A549 (cell line): ENCODE measurements around the gene TEX44. TPM values are rescaled to one million over a fixed set of nuclear protein-coding genes. Genes with fewer than 3 reads are reported as not detected.
A peak's percentile ranks its signal among the peaks of the same experiment; 100 is the strongest.

Experiments
- ATAC-seq, 2 experiments: fragments of 200-7000 bp in 1 of 2; fragments of >200 bp in 1 of 2; cut with Nextera tagmentation in 1 of 2; cut with Tn5 transposase in 1 of 2; 3 replicates each; pipeline versions ENCODE4 v1.8.0 to v1.9.1; 2018 to 2020; ENCODE audit warnings: mild to moderate bottlenecking in 1 of 2, moderate library complexity in 1 of 2
- CTCF ChIA-PET: fragments of 300-600 bp; sonication (Branson Sonifier 250); formaldehyde crosslinking; extraction: SDS; loops from one replicate; lab custom pipeline; 2021; ENCODE audit warnings: antibody characterized with exemption, inconsistent platforms; lab: Yijun Ruan, JAX
- POLR2A ChIA-PET: fragments of 350-600 bp; formaldehyde crosslinking; extraction: SDS; loops from one replicate; lab custom pipeline; 2021; ENCODE audit warnings: antibody characterized with exemption, inconsistent platforms; lab: Yijun Ruan, JAX
- DNase-seq, 2 experiments: peaks; one replicate each; pipeline versions ENCODE4 v3.0.0 to v3.0.0-alpha.2; 2011 to 2016; ENCODE audit warnings: low read depth in 1 of 2, low spot score in 1 of 2
- FAIRE-seq: peaks from 2 replicates; lab custom pipeline; 2011; peaks lifted over from hg19 to GRCh38; lab: Jason Lieb, UNC
- H3K27ac ChIP-seq, 2 experiments: fragments of >200 bp; sonication (Bioruptor Twin); formaldehyde crosslinking; 3 replicates each; pipeline ENCODE4 v1.5.1; 2016 to 2017
- H3K4me1 ChIP-seq: fragments of >200 bp; sonication (Bioruptor Twin); formaldehyde crosslinking; 3 replicates; pipeline ENCODE4 v1.6.1; 2016
- H3K4me2 ChIP-seq: fragments of >200 bp; sonication (Bioruptor Twin); formaldehyde crosslinking; 3 replicates; pipeline ENCODE4 v1.6.1; 2016
- H3K4me3 ChIP-seq: fragments of >200 bp; sonication (Bioruptor Twin); formaldehyde crosslinking; 3 replicates; pipeline ENCODE4 v1.5.1; 2016
- H3K9me3 ChIP-seq: fragments of >200 bp; sonication (Bioruptor Twin); formaldehyde crosslinking; 3 replicates; pipeline ENCODE4 v1.6.1; 2016
- ATOH8 ChIP-seq: fragments of 250-450 bp; sonication (Bioruptor Pico); IDR thresholded peaks from 2 replicates; pipeline ENCODE4 v1.5.0; 2020; ENCODE audit warnings: low read depth, mild to moderate bottlenecking, moderate library complexity
- E2F6 ChIP-seq: IDR thresholded peaks from 2 replicates; pipeline ENCODE4 v1.6.1; 2012; ENCODE audit warnings: low read depth, borderline replicate concordance
- EHMT2 ChIP-seq: fragments of 200-600 bp; sonication (generic); IDR thresholded peaks from 2 replicates; pipeline ENCODE4 v1.6.1; 2016; ENCODE audit warnings: antibody characterized with exemption, low read depth, mild to moderate bottlenecking, moderate library complexity
- EP300 ChIP-seq, 2 experiments: fragments of >200 bp; sonication (Bioruptor Twin); formaldehyde crosslinking; IDR thresholded peaks; 2 replicates in 1 of 2; 3 replicates in 1 of 2; pipeline ENCODE4 v1.6.1; 2016 to 2017
- FOSB ChIP-seq: fragments of 250-450 bp; sonication (Bioruptor Pico); IDR thresholded peaks from 2 replicates; pipeline ENCODE4 v1.5.0; 2020; ENCODE audit warnings: mild to moderate bottlenecking, moderate library complexity
- FOXS1 ChIP-seq: fragments of 250-450 bp; sonication (Bioruptor Pico); IDR thresholded peaks from 2 replicates; pipeline ENCODE4 v1.5.0; 2020; ENCODE audit warnings: mild to moderate bottlenecking, moderate library complexity
- HMGXB4 ChIP-seq: fragments of 250-450 bp; sonication (Bioruptor Pico); IDR thresholded peaks from 2 replicates; pipeline ENCODE4 v1.5.0; 2021; ENCODE audit warnings: mild to moderate bottlenecking, moderate library complexity, borderline replicate concordance
- HOXA7 ChIP-seq: fragments of 250-450 bp; sonication (Bioruptor Pico); IDR thresholded peaks from 2 replicates; pipeline ENCODE4 v1.5.0; 2020; ENCODE audit warnings: mild to moderate bottlenecking, moderate library complexity
- HOXB5 ChIP-seq: fragments of 250-450 bp; sonication (Bioruptor Pico); IDR thresholded peaks from 2 replicates; pipeline ENCODE4 v1.5.0; 2020; ENCODE audit warnings: mild to moderate bottlenecking, moderate library complexity
- JUNB ChIP-seq: fragments of >200 bp; sonication (Bioruptor Twin); formaldehyde crosslinking; IDR thresholded peaks from 2 replicates; pipeline ENCODE4 v1.6.1; 2016
- KDM5A ChIP-seq: fragments of 200-600 bp; sonication (generic); IDR thresholded peaks from 2 replicates; pipeline ENCODE4 v1.6.1; 2016; ENCODE audit warnings: antibody characterized with exemption, mild to moderate bottlenecking
- MAX ChIP-seq: IDR thresholded peaks from 2 replicates; pipeline ENCODE4 v1.6.1; 2012
- NFE2L2 ChIP-seq: fragments of 150-350 bp; conservative IDR thresholded peaks from 2 replicates; pipeline ENCODE4 v1.6.1; 2014; ENCODE audit warnings: low read length
- PHF8 ChIP-seq: fragments of 200-600 bp; sonication (generic); IDR thresholded peaks from 2 replicates; pipeline ENCODE4 v1.6.1; 2016; ENCODE audit warnings: low read depth, mild to moderate bottlenecking, antibody characterized with exemption, moderate library complexity, borderline replicate concordance
- POLR2A ChIP-seq: IDR thresholded peaks from 2 replicates; pipeline ENCODE4 v1.6.1; 2012; ENCODE audit warnings: mild to moderate bottlenecking, low read length
- POLR2AphosphoS2 ChIP-seq: conservative IDR thresholded peaks from 2 replicates; pipeline ENCODE4 v1.6.1; 2012; ENCODE audit warnings: low read length, improper control_type of control experiment, inconsistent platforms
- RARB ChIP-seq: fragments of 250-450 bp; sonication (Bioruptor Pico); IDR thresholded peaks from 2 replicates; pipeline ENCODE4 v1.8.0; 2021; ENCODE audit warnings: mild to moderate bottlenecking, moderate library complexity
- RFX5 ChIP-seq: fragments of 450-650 bp; IDR thresholded peaks from 2 replicates; pipeline ENCODE4 v1.7.1; 2014; ENCODE audit warnings: antibody characterized with exemption, mild to moderate bottlenecking, moderate library complexity
- ZFP36 ChIP-seq: fragments of 450-650 bp; IDR thresholded peaks from 2 replicates; pipeline ENCODE4 v1.6.1; 2014; ENCODE audit warnings: borderline replicate concordance; ENCODE audit not compliant: partially characterized antibody
- ZSCAN20 ChIP-seq: fragments of 250-450 bp; sonication (Bioruptor Pico); IDR thresholded peaks from 2 replicates; pipeline ENCODE4 v1.8.0; 2022; ENCODE audit warnings: mild to moderate bottlenecking, moderate library complexity
- WGBS: methylation state at CpG from one replicate; pipeline ENCODE4 v1.1.6; 2017; ENCODE audit errors: missing lambda C conversion rate; 5-methylcytosine and 5-hydroxymethylcytosine counted together
- polyA plus RNA-seq, 4 experiments: library from polyadenylated mRNA; depleted of rRNA in 3 of 4; stranded (reverse); fragments of >200 nt; fragmentation: RNase III in 1 of 4; extraction: RNeasy Plus Mini Kit Qiagen cat#74134 plus additional on column Dnase treatment in 1 of 4; gene quantifications; 2 replicates in 3 of 4; 3 replicates in 1 of 4; pipeline ENCODE4 v1.2.3, GENCODE V29; 2011 to 2017

The TEX44 gene
- polyA plus RNA-seq, 2 of the 4 experiments (the other 2 are of a cell fraction): not detected

GRCh38 chr2:231548752-231549151 is 43.9 kb upstream of the TEX44 start:
- POLR2A ChIA-PET: no interaction called here
- no peak overlapping the region for H3K4me2 ChIP-seq

GRCh38 chr2:231549446-231550239 is 43.0 kb upstream of the TEX44 start:
- no peak; a peak in 2 of 6 replicates for ATAC-seq
- TF ChIP-seq ZSCAN20 (CRISPR knock-in tag): no peak
- no peak for TF ChIP-seq ZFP36
- TF ChIP-seq POLR2AphosphoS2: no peak
- TF ChIP-seq EP300 (IDR thresholded peaks at IDR 0.05): no peak
- no peak for TF ChIP-seq JUNB
- no peak for TF ChIP-seq FOSB (CRISPR knock-in tag)
- TF ChIP-seq HMGXB4 (CRISPR knock-in tag): no peak
- TF ChIP-seq, all 56 proteins: peak for 0
- Histone ChIP-seq H3K4me1 (no peaks in the 10 kb centered on the region), H3K9me3 (peaks cover 17% of the 10 kb centered on the region), H3K27ac (no peak overlapping the region), H3K4me3 (no peak overlapping the region), H3K4me2 (no peak overlapping the region)
- CTCF ChIA-PET: interaction anchor here (0.5 to 1.7 kb wide), 6 partner anchors 9 to 191 kb away, joined by 3 to 5 read pairs (median 4); no protein-coding TSS in a partner anchor
- 81% methylated on average over 13 of the region's 13 CpGs for WGBS
- FAIRE-seq: no peak
- DNase-seq: no peak
- POLR2A ChIA-PET: no interaction called here

More at GRCh38 chr2:231548752-231549151, 43.9 kb upstream of the TEX44 start:
- H3K9me3 ChIP-seq: peaks cover 16% of the 10 kb centered on the region
- WGBS: 28% methylated on average over 3 of the region's 3 CpGs
- DNase-seq: no peak
- H3K27ac ChIP-seq: no peak overlapping the region
- TF ChIP-seq EHMT2 (no peak), NFE2L2 (no peak), POLR2A (no peak), FOSB (CRISPR knock-in tag) (no peak), POLR2AphosphoS2 (no peak), HOXA7 (CRISPR knock-in tag) (no peak), PHF8 (no peak), HOXB5 (CRISPR knock-in tag) (no peak), EP300 (IDR thresholded peaks at IDR 0.05) (no peak), E2F6 (no peak), RARB (CRISPR knock-in tag) (no peak), ZFP36 (no peak), FOXS1 (CRISPR knock-in tag) (no peak), KDM5A (no peak), ATOH8 (CRISPR knock-in tag) (no peak), MAX (no peak), RFX5 (no peak), HMGXB4 (CRISPR knock-in tag) (no peak)
- TF ChIP-seq, all 56 proteins: peak for 0
- CTCF ChIA-PET: interaction anchor here (0.9 to 2.5 kb wide), 4 partner anchors 9 to 18 kb away, joined by 3 to 5 read pairs (median 4); partner anchors contain the start of gene NMUR1
- FAIRE-seq: no peak
- peak; percentile 28 to 30; a peak in 3 of 6 replicates for ATAC-seq
- Histone ChIP-seq H3K4me3 (no peak overlapping the region), H3K4me1 (no peaks in the 10 kb centered on the region)
